GM12872 (cell line): ENCODE results near the gene ZACN.

Experiments
- TF ChIP-seq, protein P1 (sequence below): IDR thresholded peaks from 3 replicates; pipeline ENCODE4 v1.5.1; 2011; ENCODE audit warnings: low read depth, mild to moderate bottlenecking, low read length, moderate library complexity; ENCODE audit not compliant: insufficient read depth

Gene ZACN

DNA sequence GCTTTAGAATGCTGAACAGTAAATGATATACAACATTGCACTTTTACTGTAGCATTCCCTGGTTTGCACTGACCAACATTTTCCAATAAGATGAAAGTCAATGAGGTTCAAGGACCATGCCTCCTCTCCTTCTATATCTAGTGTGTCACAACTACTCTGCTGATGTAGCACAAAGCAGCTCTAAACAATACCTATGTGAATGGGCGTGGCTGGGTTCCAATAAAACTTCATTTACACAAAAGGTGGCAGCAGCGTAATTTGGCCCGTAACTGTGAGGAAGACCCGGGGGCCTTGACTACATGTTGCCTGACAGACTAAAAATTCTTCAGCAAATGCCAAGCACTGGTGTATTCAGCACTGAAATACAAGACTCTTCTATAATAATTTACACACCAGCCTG, 13.2 kb upstream of the ZACN start:
- TF ChIP-seq, protein P1, sequence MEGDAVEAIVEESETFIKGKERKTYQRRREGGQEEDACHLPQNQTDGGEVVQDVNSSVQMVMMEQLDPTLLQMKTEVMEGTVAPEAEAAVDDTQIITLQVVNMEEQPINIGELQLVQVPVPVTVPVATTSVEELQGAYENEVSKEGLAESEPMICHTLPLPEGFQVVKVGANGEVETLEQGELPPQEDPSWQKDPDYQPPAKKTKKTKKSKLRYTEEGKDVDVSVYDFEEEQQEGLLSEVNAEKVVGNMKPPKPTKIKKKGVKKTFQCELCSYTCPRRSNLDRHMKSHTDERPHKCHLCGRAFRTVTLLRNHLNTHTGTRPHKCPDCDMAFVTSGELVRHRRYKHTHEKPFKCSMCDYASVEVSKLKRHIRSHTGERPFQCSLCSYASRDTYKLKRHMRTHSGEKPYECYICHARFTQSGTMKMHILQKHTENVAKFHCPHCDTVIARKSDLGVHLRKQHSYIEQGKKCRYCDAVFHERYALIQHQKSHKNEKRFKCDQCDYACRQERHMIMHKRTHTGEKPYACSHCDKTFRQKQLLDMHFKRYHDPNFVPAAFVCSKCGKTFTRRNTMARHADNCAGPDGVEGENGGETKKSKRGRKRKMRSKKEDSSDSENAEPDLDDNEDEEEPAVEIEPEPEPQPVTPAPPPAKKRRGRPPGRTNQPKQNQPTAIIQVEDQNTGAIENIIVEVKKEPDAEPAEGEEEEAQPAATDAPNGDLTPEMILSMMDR: no peak

DNA sequence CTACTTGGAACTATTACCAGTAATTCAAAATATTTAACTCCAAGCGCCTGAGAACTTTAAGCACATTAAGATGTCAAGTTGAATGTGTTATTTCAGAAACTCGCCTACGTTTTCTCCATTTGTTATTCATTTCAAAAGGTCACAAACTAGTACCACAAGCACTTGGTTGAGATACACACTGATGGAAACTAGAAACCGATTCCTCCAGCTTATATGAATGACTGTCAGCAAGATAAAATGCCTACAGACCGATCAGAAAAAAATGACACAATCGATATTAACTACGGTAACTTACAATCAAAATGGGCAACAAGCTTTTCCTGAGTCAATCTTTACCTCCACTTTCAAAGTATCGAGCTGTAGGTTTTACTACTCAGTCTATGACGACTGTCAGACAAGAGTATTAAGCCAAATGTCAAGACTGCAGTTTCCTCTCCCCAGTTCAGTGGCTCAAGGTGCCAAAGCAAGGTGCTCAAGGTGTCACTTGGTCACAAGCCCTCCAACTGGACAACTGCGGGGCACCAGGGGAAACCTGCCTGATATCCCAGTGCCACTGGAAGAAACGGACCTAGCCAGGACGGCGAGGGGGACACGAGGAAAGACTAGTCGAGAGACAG, 7.3 kb upstream of the ZACN start:
- TF ChIP-seq, protein P1: no peak

DNA sequence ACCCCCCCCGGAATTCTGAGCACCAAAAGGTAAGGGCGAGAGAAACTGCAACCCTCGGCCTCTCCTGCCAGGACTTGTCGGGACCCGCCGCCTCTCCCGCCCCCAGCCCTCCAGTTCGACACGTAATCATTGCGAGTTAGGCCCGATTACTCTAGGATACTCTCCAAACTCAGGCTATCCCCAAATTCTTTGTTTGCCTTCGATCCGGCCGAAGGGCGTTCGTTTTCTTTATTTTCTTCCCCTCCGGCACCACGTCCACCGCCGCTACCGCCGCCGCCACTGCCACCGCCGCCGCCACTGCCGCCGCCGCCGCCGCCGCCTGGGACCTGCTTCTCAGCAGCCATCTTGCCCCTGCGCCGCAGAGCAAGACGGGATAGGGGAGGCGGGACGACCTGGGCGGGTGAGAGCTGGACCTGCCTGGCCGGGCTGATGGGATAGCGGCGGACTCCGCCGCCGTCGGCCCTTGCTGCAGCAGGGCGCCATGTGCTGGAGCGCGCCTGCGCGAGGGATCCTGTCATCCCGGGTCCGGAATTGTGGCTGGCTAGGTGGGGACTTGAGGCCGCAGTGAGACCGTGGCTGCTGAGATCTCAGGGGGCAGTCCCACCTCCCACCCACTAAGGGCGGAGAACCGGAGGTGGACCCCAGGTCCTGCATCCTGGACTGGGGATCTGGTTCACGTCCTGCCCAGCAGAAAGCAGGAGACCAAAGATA, 6.7 kb upstream of the ZACN start, which contains the start of gene SRP68:
Gene SRP68, minus strand, starts transcription at position 370 of the 711 bp plus-strand sequence. Its CDS starts 26 bp downstream, at position 344.
- TF ChIP-seq, protein P1: no peak

DNA sequence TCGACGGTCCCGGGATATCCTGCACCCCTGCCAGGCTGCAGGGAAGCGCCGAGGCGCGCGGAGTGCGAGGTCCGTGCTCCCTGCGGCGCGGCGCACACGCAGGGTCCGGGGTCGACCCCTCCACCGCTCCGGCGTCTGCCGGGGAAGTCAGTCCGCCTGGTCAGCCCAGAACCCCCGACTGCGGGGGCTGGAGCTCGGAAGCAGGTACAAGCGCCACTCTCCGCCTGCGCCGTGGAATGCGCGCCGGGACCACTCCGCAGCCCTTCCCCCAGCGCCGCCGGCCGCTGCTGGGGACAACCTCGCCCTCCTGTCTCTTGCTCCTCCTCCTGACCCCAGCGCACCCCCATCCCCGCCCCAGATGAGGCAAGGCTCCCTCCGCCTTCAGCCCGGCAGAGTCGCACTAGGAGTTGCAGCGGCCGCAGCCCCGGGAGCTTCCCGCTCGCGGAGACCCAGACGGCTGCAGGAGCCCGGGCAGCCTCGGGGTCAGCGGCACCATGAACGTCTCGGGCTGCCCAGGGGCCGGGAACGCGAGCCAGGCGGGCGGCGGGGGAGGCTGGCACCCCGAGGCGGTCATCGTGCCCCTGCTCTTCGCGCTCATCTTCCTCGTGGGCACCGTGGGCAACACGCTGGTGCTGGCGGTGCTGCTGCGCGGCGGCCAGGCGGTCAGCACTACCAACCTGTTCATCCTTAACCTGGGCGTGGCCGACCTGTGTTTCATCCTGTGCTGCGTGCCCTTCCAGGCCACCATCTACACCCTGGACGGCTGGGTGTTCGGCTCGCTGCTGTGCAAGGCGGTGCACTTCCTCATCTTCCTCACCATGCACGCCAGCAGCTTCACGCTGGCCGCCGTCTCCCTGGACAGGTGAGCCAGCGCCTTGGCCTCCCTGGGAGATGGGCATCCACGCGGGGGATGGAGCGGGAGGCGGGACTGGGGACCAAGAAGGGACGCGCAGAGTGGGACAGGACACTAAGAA, 4.3 kb upstream of the ZACN start, which contains the start of gene GALR2:
Gene GALR2, plus strand, starts transcription at position 392 of the 974 bp plus-strand sequence. Its CDS starts 103 bp downstream, at position 495.
- TF ChIP-seq, protein P1: no peak

DNA sequence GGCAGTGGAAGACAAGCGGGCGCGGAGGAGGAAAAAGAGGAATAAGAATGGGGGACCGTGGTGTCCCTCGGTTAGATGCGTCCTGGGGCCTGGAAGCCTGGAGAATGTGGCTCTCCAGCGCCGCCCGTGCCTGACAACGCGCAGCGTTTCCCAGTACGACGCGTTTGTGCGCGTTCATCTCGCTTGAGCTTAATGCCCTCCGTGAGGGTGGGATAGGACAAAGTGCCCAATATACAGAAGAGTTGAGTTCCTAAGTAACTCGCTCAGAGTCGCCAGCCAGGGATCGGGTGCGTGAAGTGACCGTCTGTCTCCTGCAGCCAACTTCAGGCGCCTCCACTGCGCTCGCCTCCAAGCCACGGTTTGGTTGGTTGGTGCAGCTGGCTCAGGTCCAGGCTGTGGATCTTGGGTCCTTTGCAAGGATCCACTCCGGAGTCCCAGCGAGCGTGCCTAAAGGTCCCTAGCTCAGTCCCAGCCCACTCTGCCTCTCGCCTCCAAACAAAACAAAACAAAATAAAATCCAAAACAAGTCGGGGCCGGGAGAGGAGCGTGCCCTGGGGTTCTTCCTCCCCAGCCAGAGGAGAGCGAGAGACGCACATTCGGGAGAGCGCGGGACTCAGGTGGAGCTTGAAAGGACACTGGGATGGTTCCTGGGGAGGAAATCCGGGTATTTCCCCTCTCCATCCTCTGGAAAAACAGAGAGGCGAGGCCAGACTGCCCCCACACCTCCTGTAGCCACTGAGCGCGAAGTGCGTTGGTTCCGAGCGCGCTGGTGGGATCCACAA, 3.4 kb upstream of the ZACN start:
- TF ChIP-seq, protein P1: 0 out of 3 replicates have a peak, but pooled peaks have one; percentile 6

DNA sequence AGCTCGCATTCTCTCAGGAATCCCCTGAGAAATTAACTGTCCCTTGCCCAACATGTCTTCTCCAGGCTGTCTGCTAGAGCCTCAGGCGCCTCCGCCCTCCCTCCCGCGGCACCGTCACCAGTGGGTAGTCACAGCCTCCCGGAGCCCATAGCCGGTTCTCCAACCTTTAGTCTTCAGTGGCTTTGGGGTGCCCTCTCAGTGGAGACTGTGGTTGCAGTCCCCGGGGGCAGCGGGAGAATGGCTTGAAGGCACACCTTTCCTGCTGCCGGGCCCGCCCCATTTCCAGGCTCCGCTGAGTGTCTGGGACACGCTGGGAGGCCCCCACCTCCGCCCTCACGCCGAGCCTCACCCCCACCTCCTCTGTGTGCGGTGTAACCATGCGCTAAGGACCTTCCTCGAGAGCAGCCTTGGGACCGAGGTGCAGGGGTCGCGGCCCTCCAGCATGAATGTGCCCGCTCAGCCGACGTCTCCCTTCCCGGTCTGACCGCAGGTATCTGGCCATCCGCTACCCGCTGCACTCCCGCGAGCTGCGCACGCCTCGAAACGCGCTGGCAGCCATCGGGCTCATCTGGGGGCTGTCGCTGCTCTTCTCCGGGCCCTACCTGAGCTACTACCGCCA, 2.7 kb upstream of the ZACN start:
- TF ChIP-seq, protein P1: no peak
